Heart left ventricle (tissue), 16 donors: ENCODE data around the gene NSMF. TPM values are rescaled to one million over a fixed set of nuclear protein-coding genes. Genes with fewer than 3 reads are reported as not detected.
A peak's percentile ranks its signal among the peaks of the same experiment; 100 is the strongest.

Experiments
- ATAC-seq, 4 donors: fragments of 200-7000 bp; cut with Tn5 transposase; one replicate each; pipeline ENCODE4 v1.9.1; 2020 to 2022; ENCODE audit warnings: moderate library complexity in 4 of 4, mild to moderate bottlenecking in 3 of 4, moderate number of reproducible peaks in 1 of 4
- DNase-seq, 5 donors: peaks; one replicate each; pipeline ENCODE4 v3.0.0-alpha.2; 2020
- H3K27ac ChIP-seq, 12 donors: fragments of 200-600 bp; sonication (generic) in 4 of 12; one replicate each; pipeline versions ENCODE4 v1.5.0 to v1.8.0; 2016 to 2022; ENCODE audit warnings: mild to moderate bottlenecking in 2 of 12
- H3K27me3 ChIP-seq, 9 donors: fragments of 200-600 bp; sonication (generic) in 2 of 9; one replicate each; pipeline versions ENCODE4 v1.5.1 to v1.8.0; 2016 to 2022; ENCODE audit warnings: mild to moderate bottlenecking in 3 of 9
- H3K36me3 ChIP-seq, 9 donors: fragments of 200-600 bp; sonication (generic) in 2 of 9; one replicate each; pipeline versions ENCODE4 v1.5.0 to v1.8.0; 2018 to 2022; ENCODE audit warnings: mild to moderate bottlenecking in 2 of 9
- H3K4me1 ChIP-seq, 12 donors: fragments of 200-600 bp; sonication (generic) in 4 of 12; one replicate each; pipeline versions ENCODE4 v1.5.0 to v1.8.0; 2016 to 2022; ENCODE audit warnings: mild to moderate bottlenecking in 3 of 12
- H3K4me3 ChIP-seq, 12 donors: fragments of 200-600 bp; sonication (generic) in 4 of 12; one replicate each; pipeline versions ENCODE4 v1.5.0 to v1.8.0; 2017 to 2022; ENCODE audit warnings: mild to moderate bottlenecking in 9 of 12, moderate library complexity in 4 of 12
- H3K9me3 ChIP-seq, 12 donors: fragments of 200-600 bp; sonication (generic) in 4 of 12; one replicate each; pipeline versions ENCODE4 v1.5.0 to v1.8.0; 2016 to 2022; ENCODE audit warnings: mild to moderate bottlenecking in 1 of 12
- POLR2A ChIP-seq, 2 donors: fragments of 450-650 bp; IDR thresholded peaks; one replicate each; pipeline ENCODE4 v1.6.1; 2017; ENCODE audit warnings: antibody characterized with exemption in 2 of 2, mild to moderate bottlenecking in 2 of 2, moderate library complexity in 2 of 2
- WGBS, 4 donors: extraction: QIAGEN DNeasy Blood & Tissue Kit in 2 of 4; methylation state at CpG; one replicate each; pipeline versions ENCODE4 v1.1.5 to v1.1.7; 2013 to 2018; 5-methylcytosine and 5-hydroxymethylcytosine counted together
- intact Hi-C, 10 donors: fragments of 100-400 bp; cut with DNase I; formaldehyde crosslinking; loops; one replicate each; pipeline versions ENCODE4 v1.11.1 to v1.14.2; 2022
- polyA plus RNA-seq, 2 donors: library from polyadenylated mRNA; stranded (reverse); fragments of 200-250 nt; gene quantifications; one replicate each; pipeline ENCODE4 v1.2.3, GENCODE V29; 2013
- total RNA-seq, 9 donors: library from RNA; depleted of rRNA in 2 of 9; stranded (reverse); fragments of >200 nt in 2 of 9; fragmentation: NEBNext Ultra II Directional in 3 of 9; extraction: Animal tissue kit (Norgen Biotek cat#: 25700) in 3 of 9; gene quantifications; one replicate each; pipeline versions ENCODE4 v1.1.0 to v1.2.4, GENCODE V29; 2016 to 2023
- TF ChIP-seq, protein P1 (sequence below), 12 donors: fragments of 200-600 bp; sonication (generic) in 4 of 12; IDR thresholded peaks; one replicate each; pipeline versions ENCODE4 v1.5.0 to v1.8.0; 2018 to 2022; ENCODE audit warnings: antibody characterized with exemption in 12 of 12, mild to moderate bottlenecking in 5 of 12
- donor health status: ischemic (EF 13 %, LVEDD 7.1; RV severe dilation, severe dysfunction).
- donor health status: healthy with polysubstance abuse.
- donor health status: DM: no; HTN: yes; CAD: no.
- donor health status: DM: no; HTN: no; CAD: no.
- donor health status: ischemic (EF 25% LVEDD 6.9; RV normal size, moderate dysfunction).
- donor health status: ischemic (EF 25% LVEDD 5.7; RV mildly dilated, moderate dysfunction).
- donor health status: healthy.
- donor health status: DM: yes; HTN: yes; CAD: no.
- donor health status: ischemic (EF 35%, LVEDD 5.7; RV mildly dilated, moderate dysfunction).
- donor health status: nonischemic (EF 11% LVEDD 7.7; RV severe dilation, severe dysfunction).
- donor health status: DM: yes; HTN: yes; CAD: no.
- donor health status: PGD.
- donor health status: ischemic (EF 29% LVEDD 5.4; RV normal size, mild dysfunction).
- donor health status: nonischemic (EF 23%, LVEDD 6.1; RV moderate dilation, normal function).

NSMF gene
- total and polyA plus RNA-seq, 11 donors, result 7.5 to 22.1 (median 13.4) TPM

DNA sequence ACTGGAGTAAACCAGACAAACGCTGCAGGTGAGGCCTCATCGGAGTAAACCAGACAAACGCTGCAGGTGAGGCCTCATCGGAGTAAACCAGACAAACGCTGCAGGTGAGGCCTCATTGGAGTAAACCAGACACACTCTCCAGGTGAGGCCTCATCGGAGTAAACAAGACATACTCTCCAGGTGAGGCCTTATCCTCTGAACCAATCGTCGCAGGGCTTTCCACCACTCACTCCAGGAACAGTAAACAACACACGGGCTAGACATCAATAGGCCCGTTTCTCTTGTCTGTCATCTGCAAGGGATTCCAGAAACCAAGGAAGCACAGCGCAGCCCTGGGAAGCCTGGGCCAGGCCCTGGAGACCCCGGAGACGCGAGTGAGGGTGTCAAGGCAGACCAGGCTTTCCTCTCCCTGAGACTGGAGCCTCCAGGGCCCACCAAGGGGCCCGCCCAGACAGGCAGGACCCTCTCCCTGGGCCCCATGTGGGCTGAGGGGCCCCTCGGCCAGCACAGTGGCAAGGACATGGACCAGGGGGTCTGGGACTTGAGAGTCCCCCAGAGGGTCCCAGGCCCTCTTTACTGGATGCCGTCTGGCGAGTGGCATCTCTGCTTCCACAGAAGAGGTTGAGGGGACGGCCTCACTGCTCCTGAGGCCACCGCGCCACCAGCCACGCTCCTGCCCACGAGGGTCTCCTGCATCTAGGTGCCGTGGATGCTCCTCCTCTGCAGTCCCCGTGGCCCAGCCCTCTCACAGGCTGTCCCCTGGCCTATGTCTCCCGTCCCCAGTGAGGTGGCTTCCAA, 26.4 kb upstream of the NSMF start:
- DNase-seq (no peak), ATAC-seq (no peak)
- Histone ChIP-seq H3K27me3 (no peaks in the 10 kb centered on the region), H3K9me3 (no peaks in the 10 kb centered on the region), H3K4me3 (no peak overlapping the region), H3K36me3 (peaks cover 0 to 5% (median 0%) of the 10 kb centered on the region in 9 donors), H3K27ac (no peak overlapping the region), H3K4me1 (peaks cover 0 to 15% (median 0%) of the 10 kb centered on the region in 12 donors)
- intact Hi-C loops, result no loop called here
- 90 to 91% (median 91%) methylated on average over 19 to 26 of the region's 26 CpGs for WGBS, 4 donors
- TF ChIP-seq, protein P1, sequence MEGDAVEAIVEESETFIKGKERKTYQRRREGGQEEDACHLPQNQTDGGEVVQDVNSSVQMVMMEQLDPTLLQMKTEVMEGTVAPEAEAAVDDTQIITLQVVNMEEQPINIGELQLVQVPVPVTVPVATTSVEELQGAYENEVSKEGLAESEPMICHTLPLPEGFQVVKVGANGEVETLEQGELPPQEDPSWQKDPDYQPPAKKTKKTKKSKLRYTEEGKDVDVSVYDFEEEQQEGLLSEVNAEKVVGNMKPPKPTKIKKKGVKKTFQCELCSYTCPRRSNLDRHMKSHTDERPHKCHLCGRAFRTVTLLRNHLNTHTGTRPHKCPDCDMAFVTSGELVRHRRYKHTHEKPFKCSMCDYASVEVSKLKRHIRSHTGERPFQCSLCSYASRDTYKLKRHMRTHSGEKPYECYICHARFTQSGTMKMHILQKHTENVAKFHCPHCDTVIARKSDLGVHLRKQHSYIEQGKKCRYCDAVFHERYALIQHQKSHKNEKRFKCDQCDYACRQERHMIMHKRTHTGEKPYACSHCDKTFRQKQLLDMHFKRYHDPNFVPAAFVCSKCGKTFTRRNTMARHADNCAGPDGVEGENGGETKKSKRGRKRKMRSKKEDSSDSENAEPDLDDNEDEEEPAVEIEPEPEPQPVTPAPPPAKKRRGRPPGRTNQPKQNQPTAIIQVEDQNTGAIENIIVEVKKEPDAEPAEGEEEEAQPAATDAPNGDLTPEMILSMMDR (IDR thresholded peaks at IDR 0.05), result no peak
- TF ChIP-seq POLR2A (IDR thresholded peaks at IDR 0.05), result no peak

- Histone ChIP-seq H3K27me3 (no peaks in the 10 kb centered on the region), H3K4me1 (peaks cover 0 to 15% (median 0%) of the 10 kb centered on the region in 12 donors), H3K36me3 (peaks cover 0 to 5% (median 0%) of the 10 kb centered on the region in 9 donors), H3K4me3 (no peak overlapping the region), H3K9me3 (no peaks in the 10 kb centered on the region), H3K27ac (no peak overlapping the region)
- ATAC-seq (no peak), DNase-seq (peak in 1 of 5 donors; percentile 19)
- 94 to 96% (median 94%) methylated on average over 18 to 27 of the region's 27 CpGs for WGBS, 4 donors
- intact Hi-C loops, result no loop called here
- TF ChIP-seq, protein P1 (IDR thresholded peaks at IDR 0.05), result no peak
- no peak for TF ChIP-seq POLR2A (IDR thresholded peaks at IDR 0.05)
These were observed 25.6 kb upstream of the NSMF start for GRCh38 chr9:137484551-137485315.

- peaks cover 0 to 3% (median 0%) of the 10 kb centered on the region in 9 donors for H3K36me3 ChIP-seq
- H3K4me1 ChIP-seq, result peaks cover 0 to 15% (median 0%) of the 10 kb centered on the region in 12 donors
- DNase-seq (peak; percentile 35 to 56 (median 50)), ATAC-seq (peak in 3 of 4 donors; percentile 61 to 69 (median 63))
- TF ChIP-seq, protein P1 (IDR thresholded peaks at IDR 0.05), result no peak
- no peak for TF ChIP-seq POLR2A (IDR thresholded peaks at IDR 0.05)
- H3K4me3 ChIP-seq, result no peak overlapping the region
- H3K27ac ChIP-seq, result peak overlapping the region in 1 of 12 donors; percentile 38
- no peaks in the 10 kb centered on the region for H3K27me3 ChIP-seq
- intact Hi-C loops, result no loop called here
- H3K9me3 ChIP-seq, result no peaks in the 10 kb centered on the region
- 75 to 82% (median 78%) methylated on average over 19 to 26 of the region's 26 CpGs for WGBS, 4 donors
These were observed 23.1 kb upstream of the NSMF start for GRCh38 chr9:137482094-137482781.
